ENCODE measurements around the gene TNPO2. TPM values are rescaled to one million over a fixed set of nuclear protein-coding genes. Genes with fewer than 3 reads are reported as not detected.
A peak's percentile ranks its signal among the peaks of the same experiment; 100 is the strongest.
"Not testable (repeated sequence)": the region's sequence is repeated elsewhere in the genome, so short reads cannot be mapped to it uniquely, and the experiment has no call there.

Gene TNPO2
- total and polyA plus RNA-seq, 9 donors: 19.6 to 68.6 (median 55.8) TPM

- no peak overlapping the region for H3K27ac ChIP-seq (ENCODE audit: low read length)
- 78% methylated on average over 17 of the region's 22 CpGs for WGBS (ENCODE audit: insufficient coverage)
- peaks cover 51% of the 10 kb centered on the region for H3K36me3 ChIP-seq (ENCODE audit: control insufficient read depth, insufficient read depth, low read length)
- H3K9me3 ChIP-seq (replicated peaks; ENCODE audit: control insufficient read depth, low read depth, low read length): peaks cover 11% of the 10 kb centered on the region
- H3K4me3 ChIP-seq (ENCODE audit: low read length): no peak overlapping the region
- H3K27me3 ChIP-seq (ENCODE audit: control insufficient read depth, insufficient read depth, low read length): peaks cover 3% of the 10 kb centered on the region
- no peak for DNase-seq
- peaks cover 3% of the 10 kb centered on the region for H3K4me1 ChIP-seq (ENCODE audit: control insufficient read depth, insufficient read depth, low read length)
These were observed 21.6 kb upstream of the TNPO2 start for GRCh38 chr19:12745166-12745897.

GRCh38 chr19:12737835-12738351, 14.2 kb upstream of the TNPO2 start:
- DNase-seq: no peak
- WGBS (ENCODE audit: insufficient coverage): 4% methylated on average over 11 of the region's 13 CpGs
- no peaks in the 10 kb centered on the region for H3K27me3 ChIP-seq (ENCODE audit: control insufficient read depth, insufficient read depth, low read length)
- H3K27ac ChIP-seq (ENCODE audit: low read length): no peak overlapping the region
- peak overlapping the region; percentile 93 for H3K4me3 ChIP-seq (ENCODE audit: low read length)
- H3K4me1 ChIP-seq (ENCODE audit: control insufficient read depth, insufficient read depth, low read length): peaks cover 29% of the 10 kb centered on the region
- peaks cover 31% of the 10 kb centered on the region for H3K36me3 ChIP-seq (ENCODE audit: control insufficient read depth, insufficient read depth, low read length)
- no peaks in the 10 kb centered on the region for H3K9me3 ChIP-seq (replicated peaks; ENCODE audit: control insufficient read depth, low read depth, low read length)

- peak within 1 kb of the TSS; percentile 93 for H3K27ac ChIP-seq (ENCODE audit: low read length)
- no peaks in the 10 kb centered on the region for H3K27me3 ChIP-seq (ENCODE audit: control insufficient read depth, insufficient read depth, low read length)
- H3K36me3 ChIP-seq (ENCODE audit: control insufficient read depth, insufficient read depth, low read length): peaks cover 30% of the 10 kb centered on the region
- peak; percentile 99 for DNase-seq
- H3K4me1 ChIP-seq (ENCODE audit: control insufficient read depth, insufficient read depth, low read length): peaks cover 35% of the 10 kb centered on the region
- WGBS (ENCODE audit: insufficient coverage): under 1% methylated on average over 27 of the region's 29 CpGs
- H3K9me3 ChIP-seq (replicated peaks; ENCODE audit: control insufficient read depth, low read depth, low read length): no peaks in the 10 kb centered on the region
- H3K4me3 ChIP-seq (ENCODE audit: low read length): peak within 1 kb of the TSS; percentile 93
These were observed 13.5 kb upstream of the TNPO2 start, which contains the start of gene GET3 for GRCh38 chr19:12736995-12737834. Gene GET3 (plus strand): TSS chr19:12737497. CDS start chr19:12737506, 9 bp downstream.

- 0% methylated on average over 8 of the region's 15 CpGs for WGBS (ENCODE audit: insufficient coverage)
- Histone ChIP-seq H3K4me1 (ENCODE audit: control insufficient read depth, insufficient read depth, low read length) (peaks cover 36% of the 10 kb centered on the region), H3K9me3 (replicated peaks; ENCODE audit: control insufficient read depth, low read depth, low read length) (no peaks in the 10 kb centered on the region), H3K4me3 (ENCODE audit: low read length) (peak overlapping the region; percentile 55), H3K27ac (ENCODE audit: low read length) (peak overlapping the region; percentile 62), H3K36me3 (ENCODE audit: control insufficient read depth, insufficient read depth, low read length) (peaks cover 36% of the 10 kb centered on the region), H3K27me3 (ENCODE audit: control insufficient read depth, insufficient read depth, low read length) (no peaks in the 10 kb centered on the region)
- peak; percentile 51 for DNase-seq
These were observed 9.9 kb upstream of the TNPO2 start for GRCh38 chr19:12733369-12734214.

GRCh38 chr19:12731337-12731736, 7.6 kb upstream of the TNPO2 start:
- Histone ChIP-seq H3K27ac (ENCODE audit: low read length) (no peak overlapping the region), H3K9me3 (replicated peaks; ENCODE audit: control insufficient read depth, low read depth, low read length) (no peaks in the 10 kb centered on the region), H3K27me3 (ENCODE audit: control insufficient read depth, insufficient read depth, low read length) (no peaks in the 10 kb centered on the region), H3K4me1 (ENCODE audit: control insufficient read depth, insufficient read depth, low read length) (peaks cover 20% of the 10 kb centered on the region), H3K4me3 (ENCODE audit: low read length) (no peak overlapping the region), H3K36me3 (ENCODE audit: control insufficient read depth, insufficient read depth, low read length) (peaks cover 40% of the 10 kb centered on the region)
- 91% methylated on average over 23 of the region's 24 CpGs for WGBS (ENCODE audit: insufficient coverage)
- DNase-seq: no peak

GRCh38 chr19:12730064-12730463, 6.3 kb upstream of the TNPO2 start:
- Histone ChIP-seq H3K27me3 (ENCODE audit: control insufficient read depth, insufficient read depth, low read length) (no peaks in the 10 kb centered on the region), H3K4me3 (ENCODE audit: low read length) (no peak overlapping the region), H3K9me3 (replicated peaks; ENCODE audit: control insufficient read depth, low read depth, low read length) (no peaks in the 10 kb centered on the region), H3K27ac (ENCODE audit: low read length) (no peak overlapping the region), H3K36me3 (ENCODE audit: control insufficient read depth, insufficient read depth, low read length) (peaks cover 40% of the 10 kb centered on the region), H3K4me1 (ENCODE audit: control insufficient read depth, insufficient read depth, low read length) (peaks cover 18% of the 10 kb centered on the region)
- DNase-seq: no peak
- WGBS (ENCODE audit: insufficient coverage): 80% methylated on average over 2 of the region's 3 CpGs

- Histone ChIP-seq H3K27me3 (ENCODE audit: control insufficient read depth, insufficient read depth, low read length) (no peaks in the 10 kb centered on the region), H3K9me3 (replicated peaks; ENCODE audit: control insufficient read depth, low read depth, low read length) (no peaks in the 10 kb centered on the region), H3K27ac (ENCODE audit: low read length) (no peak overlapping the region), H3K4me1 (ENCODE audit: control insufficient read depth, insufficient read depth, low read length) (peaks cover 22% of the 10 kb centered on the region), H3K36me3 (ENCODE audit: control insufficient read depth, insufficient read depth, low read length) (peaks cover 40% of the 10 kb centered on the region), H3K4me3 (ENCODE audit: low read length) (no peak overlapping the region)
- 93% methylated on average over 7 of the region's 9 CpGs for WGBS (ENCODE audit: insufficient coverage)
- no peak for DNase-seq
These were observed 4.2 kb upstream of the TNPO2 start for GRCh38 chr19:12727745-12728433.

GRCh38 chr19:12726988-12727316, 3.2 kb upstream of the TNPO2 start:
- Histone ChIP-seq H3K27me3 (ENCODE audit: control insufficient read depth, insufficient read depth, low read length) (no peaks in the 10 kb centered on the region), H3K36me3 (ENCODE audit: control insufficient read depth, insufficient read depth, low read length) (peaks cover 37% of the 10 kb centered on the region), H3K4me3 (ENCODE audit: low read length) (no peak overlapping the region), H3K9me3 (replicated peaks; ENCODE audit: control insufficient read depth, low read depth, low read length) (no peaks in the 10 kb centered on the region), H3K4me1 (ENCODE audit: control insufficient read depth, insufficient read depth, low read length) (peaks cover 17% of the 10 kb centered on the region), H3K27ac (ENCODE audit: low read length) (no peak overlapping the region)
- no CpG with 5 or more reads among the region's 2 CpGs for WGBS (ENCODE audit: insufficient coverage)
- no peak for DNase-seq

- not testable (repeated sequence) for H3K4me3 ChIP-seq (ENCODE audit: low read length); H3K27ac ChIP-seq (ENCODE audit: low read length); DNase-seq; H3K27me3 ChIP-seq (ENCODE audit: control insufficient read depth, insufficient read depth, low read length); H3K9me3 ChIP-seq (replicated peaks; ENCODE audit: control insufficient read depth, low read depth, low read length)
- peaks cover 25% of the 10 kb centered on the region for H3K4me1 ChIP-seq (ENCODE audit: control insufficient read depth, insufficient read depth, low read length)
- 94% methylated on average over 6 of the region's 10 CpGs for WGBS (ENCODE audit: insufficient coverage)
- peaks cover 26% of the 10 kb centered on the region for H3K36me3 ChIP-seq (ENCODE audit: control insufficient read depth, insufficient read depth, low read length)
These were observed 1.9 kb upstream of the TNPO2 start for GRCh38 chr19:12725612-12726011.
